Epithelial cell of esophagus (primary cell): Measurements from ENCODE around the gene METTL16.

Experiments used
- DNase-seq: peaks from one replicate; pipeline ENCODE4 v3.0.0; 2010; ENCODE audit warnings: low read depth
- H3K4me3 ChIP-seq: 2 replicates; pipeline ENCODE4 v1.5.1; 2011; ENCODE audit warnings: mild to moderate bottlenecking, low read length, control low read depth
- CTCF ChIP-seq: IDR thresholded peaks from 2 replicates; pipeline ENCODE4 v1.5.1; 2011; ENCODE audit warnings: low read depth, mild to moderate bottlenecking, low read length, control low read depth, inconsistent platforms; ENCODE audit not compliant: insufficient read depth; ENCODE audit errors: missing control alignments

Gene METTL16

GRCh38 chr17:2406271-2406902 lies 105.3 kb downstream of the METTL16 start:
- no peak overlapping the region for H3K4me3 ChIP-seq
- DNase-seq, result peak; percentile 97
- TF ChIP-seq CTCF, result no peak

- H3K4me3 ChIP-seq, result no peak overlapping the region
- no peak for TF ChIP-seq CTCF
- peak; percentile 98 for DNase-seq
Measured at GRCh38 chr17:2405247-2405926, 106.3 kb downstream of the METTL16 start.

- TF ChIP-seq CTCF, result no peak
- no peak for DNase-seq
- H3K4me3 ChIP-seq, result no peak overlapping the region
Measured at GRCh38 chr17:2403044-2403443, 108.6 kb downstream of the METTL16 start.

GRCh38 chr17:2402544-2402943 lies 109.1 kb downstream of the METTL16 start:
- TF ChIP-seq CTCF, result no peak
- DNase-seq, result no peak

GRCh38 chr17:2401426-2402221 lies 110.1 kb downstream of the METTL16 start:
- no peak for TF ChIP-seq CTCF
- DNase-seq, result peak; percentile 100
- H3K4me3 ChIP-seq, result peak overlapping the region; percentile 75

More at GRCh38 chr17:2402544-2402943, 109.1 kb downstream of the METTL16 start:
- H3K4me3 ChIP-seq, result peak overlapping the region; percentile 46

- peak; percentile 97 for DNase-seq
- H3K4me3 ChIP-seq, result peak within 1 kb of the TSS; percentile 91
- TF ChIP-seq CTCF, result no peak
Measured at GRCh38 chr17:2400877-2401425, 110.7 kb downstream of the METTL16 start, which contains the start of gene MNT. Gene MNT (minus strand): TSS chr17:2401060. CDS start chr17:2400712, 348 bp downstream.
